Liver (tissue), 8 donors: Measurements from ENCODE around the gene SMIM45.

ENCODE experiments used
- DNase-seq: peaks from one replicate; pipeline ENCODE4 v3.0.0-alpha.2; 2017; ENCODE audit warnings: low spot score
- H3K27ac ChIP-seq, 2 donors: one replicate each; pipeline ENCODE4 v1.7.0; 2013; ENCODE audit warnings: inconsistent platforms in 2 of 2, low read length in 2 of 2, control low read depth in 1 of 2, low read depth in 1 of 2, mild to moderate bottlenecking in 1 of 2
- H3K27me3 ChIP-seq, 4 donors: one replicate each; pipeline versions ENCODE4 v1.6.1 to v1.7.0; 2013; ENCODE audit warnings: low read length in 3 of 4, inconsistent platforms in 1 of 4, mild to moderate bottlenecking in 1 of 4, moderate library complexity in 1 of 4; ENCODE audit not compliant: control insufficient read depth in 4 of 4, insufficient read depth in 4 of 4
- H3K36me3 ChIP-seq, 4 donors: one replicate each; pipeline versions ENCODE4 v1.6.1 to v1.7.0; 2013; ENCODE audit warnings: low read length in 3 of 4, mild to moderate bottlenecking in 3 of 4, low read depth in 1 of 4, moderate library complexity in 1 of 4; ENCODE audit not compliant: control insufficient read depth in 4 of 4, insufficient read depth in 3 of 4
- H3K4me1 ChIP-seq, 4 donors: one replicate each; pipeline versions ENCODE4 v1.6.1 to v1.7.0; 2013; ENCODE audit warnings: low read length in 3 of 4, mild to moderate bottlenecking in 3 of 4, moderate library complexity in 1 of 4; ENCODE audit not compliant: control insufficient read depth in 4 of 4, insufficient read depth in 4 of 4
- H3K4me3 ChIP-seq, 3 donors: one replicate each; pipeline versions ENCODE4 v1.6.1 to v1.7.0; 2013; ENCODE audit warnings: low read length in 3 of 3, control low read depth in 1 of 3, low read depth in 1 of 3, mild to moderate bottlenecking in 1 of 3
- H3K9ac ChIP-seq, 2 donors: one replicate each; pipeline ENCODE4 v1.7.0; 2013; ENCODE audit warnings: low read length in 2 of 2, mild to moderate bottlenecking in 2 of 2, moderate library complexity in 2 of 2, control low read depth in 1 of 2, low read depth in 1 of 2
- H3K9me3 ChIP-seq, 4 donors: one replicate each; pipeline versions ENCODE4 v1.6.1 to v1.7.0; 2013; ENCODE audit warnings: low read length in 3 of 4; ENCODE audit not compliant: control insufficient read depth in 4 of 4
- EGR1 ChIP-seq, 2 donors: IDR thresholded peaks; 2 replicates each; pipeline ENCODE4 v1.6.1; 2016 to 2018; ENCODE audit warnings: antibody characterized with exemption in 2 of 2, low read depth in 2 of 2
- FOXA1 ChIP-seq: IDR thresholded peaks from 2 replicates; pipeline ENCODE4 v1.6.1; 2016; ENCODE audit warnings: antibody characterized with exemption
- FOXA2 ChIP-seq: IDR thresholded peaks from 2 replicates; pipeline ENCODE4 v1.6.1; 2016; ENCODE audit warnings: antibody characterized with exemption
- GABPA ChIP-seq, 2 donors: IDR thresholded peaks in 1 of 2; conservative IDR thresholded peaks in 1 of 2; 2 replicates each; pipeline ENCODE4 v1.6.1; 2016; ENCODE audit warnings: antibody characterized with exemption in 2 of 2, mild to moderate bottlenecking in 1 of 2, moderate library complexity in 1 of 2
- HNF4A ChIP-seq, 2 donors: conservative IDR thresholded peaks; 2 replicates each; pipeline ENCODE4 v1.6.1; 2016; ENCODE audit warnings: antibody characterized with exemption in 2 of 2, mild to moderate bottlenecking in 2 of 2
- HNF4G ChIP-seq: IDR thresholded peaks from 2 replicates; pipeline ENCODE4 v1.6.1; 2016; ENCODE audit warnings: antibody characterized with exemption
- JUND ChIP-seq, 2 donors: IDR thresholded peaks; 2 replicates each; pipeline ENCODE4 v1.6.1; 2016; ENCODE audit warnings: antibody characterized with exemption in 2 of 2
- NR2F2 ChIP-seq: IDR thresholded peaks from 2 replicates; pipeline ENCODE4 v1.6.1; 2016; ENCODE audit warnings: antibody characterized with exemption
- RXRA ChIP-seq, 2 donors: IDR thresholded peaks; 2 replicates each; pipeline ENCODE4 v1.6.1; 2017 to 2018; ENCODE audit warnings: antibody characterized with exemption in 2 of 2, mild to moderate bottlenecking in 1 of 2
- SP1 ChIP-seq: IDR thresholded peaks from 2 replicates; pipeline ENCODE4 v1.6.1; 2018; ENCODE audit warnings: antibody characterized with exemption, mild to moderate bottlenecking
- TAF1 ChIP-seq: conservative IDR thresholded peaks from 2 replicates; pipeline ENCODE4 v1.6.1; 2016; ENCODE audit warnings: antibody characterized with exemption, mild to moderate bottlenecking
- YY1 ChIP-seq: IDR thresholded peaks from 2 replicates; pipeline ENCODE4 v1.6.1; 2016; ENCODE audit warnings: antibody characterized with exemption, mild to moderate bottlenecking
- WGBS: extraction: QIAGEN DNeasy Blood & Tissue Kit; methylation state at CpG from one replicate; pipeline ENCODE4 v1.1.7; 2013; 5-methylcytosine and 5-hydroxymethylcytosine counted together
- TF ChIP-seq, protein P1 (sequence below): IDR thresholded peaks from 2 replicates; pipeline ENCODE4 v1.6.1; 2016; ENCODE audit warnings: antibody characterized with exemption
- TF ChIP-seq, protein P2 (sequence below): IDR thresholded peaks from 2 replicates; pipeline ENCODE4 v1.6.1; 2016; ENCODE audit warnings: antibody characterized with exemption
- TF ChIP-seq, protein P3 (sequence below): fragments of 150-350 bp; IDR thresholded peaks from 2 replicates; pipeline ENCODE4 v1.5.1; 2017; ENCODE audit warnings: improper control_type of control experiment, low read depth, low read length; ENCODE audit not compliant: missing input control
- donor health status: healthy.
- donor health status: healthy.
- donor health status: healthy.
- donor health status: healthy.
- donor health status: healthy.

SMIM45 gene

DNA sequence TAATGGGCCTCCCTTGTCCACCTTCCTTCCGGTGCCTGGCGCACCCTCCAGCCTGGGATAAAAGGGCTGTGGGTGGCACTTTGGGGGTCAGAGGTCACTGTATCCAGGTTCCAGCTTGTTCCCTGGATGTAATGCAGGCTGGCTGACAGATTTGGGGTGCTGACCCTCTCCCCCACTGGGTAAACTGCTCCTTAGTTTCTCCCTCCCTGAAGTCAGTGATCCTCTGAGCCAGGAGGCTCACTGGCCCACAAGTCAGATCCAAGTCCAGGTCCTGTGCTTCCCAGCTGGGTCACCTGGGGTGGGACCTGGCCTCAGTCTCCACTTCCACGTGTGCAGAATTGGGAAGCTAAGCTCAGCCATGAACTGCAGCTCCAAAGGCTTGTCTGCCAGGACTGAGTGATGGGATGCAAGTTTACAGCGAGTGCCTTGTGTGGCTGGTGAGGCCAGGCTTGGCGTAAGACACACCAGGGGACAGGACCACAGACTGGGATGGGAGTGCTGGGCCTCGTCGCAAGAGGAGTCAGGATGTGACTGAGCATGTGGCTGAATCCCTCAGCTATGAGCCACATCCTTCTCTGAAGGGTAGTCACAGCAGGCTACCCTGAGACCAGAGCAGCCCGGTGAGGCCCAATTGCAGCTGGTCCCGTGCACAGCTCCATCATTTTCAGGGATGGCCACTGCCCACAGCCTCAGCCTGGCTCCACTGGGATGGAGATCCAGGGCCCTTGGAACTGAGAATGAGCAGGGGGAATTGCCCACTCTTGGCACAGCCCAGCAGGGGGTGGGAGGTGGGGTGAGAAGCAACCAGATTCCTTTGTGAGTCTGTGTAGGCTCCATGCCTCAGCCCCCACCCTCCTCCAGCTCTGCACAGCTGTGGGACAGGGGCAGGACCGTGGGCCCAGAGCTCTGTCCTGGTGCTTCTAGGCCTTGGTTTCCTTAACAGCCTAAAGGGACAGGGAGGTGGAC lies 44.2 kb upstream of the SMIM45 start:
- H3K9ac ChIP-seq: no peak overlapping the region
- 90% methylated on average over 10 of the region's 10 CpGs for WGBS
- peaks cover 6 to 13% (median 10%) of the 10 kb centered on the region in 4 donors for H3K4me1 ChIP-seq
- no peak overlapping the region for H3K4me3 ChIP-seq
- DNase-seq: no peak
- H3K36me3 ChIP-seq: peaks cover 12 to 24% (median 19%) of the 10 kb centered on the region in 4 donors
- no peaks in the 10 kb centered on the region for H3K9me3 ChIP-seq
- H3K27ac ChIP-seq: no peak overlapping the region
- TF ChIP-seq FOXA2 (no peak), HNF4G (no peak)
- H3K27me3 ChIP-seq: peaks cover 0 to 7% (median 0%) of the 10 kb centered on the region in 4 donors

DNA sequence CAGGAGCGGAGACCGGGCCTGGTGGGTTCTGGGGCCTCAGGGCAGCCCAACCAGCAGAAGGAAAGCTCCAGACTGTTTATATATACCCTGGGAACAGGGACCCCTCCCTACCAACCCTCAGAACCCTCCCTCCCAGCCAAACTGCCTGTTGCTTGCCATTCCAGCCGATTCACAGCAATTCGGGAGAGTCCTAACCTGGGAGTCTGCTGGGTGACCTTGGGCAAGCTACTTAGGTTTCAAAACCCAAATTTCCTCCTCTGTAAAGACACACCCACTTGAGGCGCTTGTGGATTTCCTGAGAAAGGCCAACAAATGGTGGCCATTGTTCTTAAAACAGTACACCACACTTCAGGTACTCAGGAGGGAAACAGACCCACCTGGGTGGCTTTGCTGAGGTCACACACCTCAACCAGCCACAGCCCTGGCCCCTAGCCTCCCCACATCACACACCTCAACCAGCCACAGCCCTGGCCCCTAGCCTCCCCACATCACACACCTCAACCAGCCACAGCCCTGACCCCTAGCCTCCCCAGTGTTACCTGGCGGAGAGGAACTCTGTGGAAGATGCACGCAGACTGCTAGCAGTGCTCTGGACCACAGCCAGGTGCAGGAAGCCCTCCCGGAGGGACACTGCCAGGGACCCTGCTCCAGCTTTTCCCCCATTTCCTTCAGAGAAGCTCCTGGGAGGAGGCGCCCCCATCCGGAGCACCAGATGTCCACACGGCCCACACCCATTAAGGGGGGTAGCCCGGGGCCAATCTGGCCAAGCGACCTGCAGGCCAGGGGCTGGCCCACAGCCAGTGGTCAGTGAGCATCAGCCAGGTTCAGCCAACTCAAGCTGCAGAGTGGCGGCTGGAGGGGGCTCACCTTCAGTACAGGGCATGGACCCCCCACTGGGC lies 43.3 kb upstream of the SMIM45 start:
- peaks cover 12 to 23% (median 18%) of the 10 kb centered on the region in 4 donors for H3K36me3 ChIP-seq
- peaks cover 0 to 7% (median 4%) of the 10 kb centered on the region in 4 donors for H3K27me3 ChIP-seq
- H3K4me3 ChIP-seq: no peak overlapping the region
- no peak overlapping the region for H3K9ac ChIP-seq
- no peak overlapping the region for H3K27ac ChIP-seq
- DNase-seq: no peak
- 49% methylated on average over 14 of the region's 14 CpGs for WGBS
- peaks cover 6 to 9% (median 7%) of the 10 kb centered on the region in 4 donors for H3K4me1 ChIP-seq
- no peaks in the 10 kb centered on the region for H3K9me3 ChIP-seq
- TF ChIP-seq EGR1 (IDR thresholded peaks at IDR 0.05; ENCODE audit: low read depth in 2 of 2) (no peak), GABPA (IDR thresholded peaks at IDR 0.05 in 1 of 2, conservative IDR thresholded peaks at IDR 0.05 in 1 of 2) (no peak), SP1 (no peak)

DNA sequence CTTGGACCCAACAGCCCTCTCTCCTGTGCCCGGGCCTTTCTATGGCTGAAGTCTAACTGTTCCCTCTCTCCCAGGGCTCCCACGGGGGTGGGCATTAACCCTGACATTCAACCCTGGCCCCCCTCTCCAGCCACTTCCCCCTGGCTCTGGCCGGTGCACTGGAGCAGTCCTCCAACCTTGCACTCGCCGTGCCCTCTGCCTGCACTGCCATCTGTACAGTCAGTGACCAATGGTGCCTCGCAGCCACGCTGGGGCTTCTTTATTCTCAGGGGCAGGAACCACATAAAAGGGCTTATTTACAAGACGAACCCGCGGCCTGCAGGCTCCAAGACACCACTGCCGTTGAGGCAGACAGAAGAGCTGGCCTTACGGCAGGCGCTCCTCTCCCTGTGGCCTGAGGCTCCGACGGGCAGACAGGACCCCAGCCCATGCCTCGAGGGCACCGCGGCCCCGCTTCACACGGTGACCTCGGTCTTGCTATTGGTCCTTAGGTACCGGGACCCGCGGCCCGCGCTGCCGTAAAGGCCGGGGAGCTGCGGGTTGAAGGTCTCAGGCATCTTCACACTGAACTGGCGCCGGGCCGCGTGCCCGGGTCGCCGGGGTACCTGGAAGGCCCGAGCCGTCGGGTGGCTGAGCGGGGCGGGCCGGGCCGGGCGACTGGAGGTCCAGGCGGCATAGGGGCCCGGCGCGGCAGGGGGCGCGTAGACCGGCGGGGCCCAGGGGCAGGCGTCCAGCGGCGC lies 42.5 kb upstream of the SMIM45 start:
- H3K9ac ChIP-seq: no peak overlapping the region
- peaks cover 0 to 7% (median 4%) of the 10 kb centered on the region in 4 donors for H3K27me3 ChIP-seq
- no peak for DNase-seq
- H3K4me3 ChIP-seq: peak overlapping the region in 1 of 3 donors; percentile 20
- 15% methylated on average over 55 of the region's 55 CpGs for WGBS
- TF ChIP-seq SP1: no peak
- TF ChIP-seq, protein P1, sequence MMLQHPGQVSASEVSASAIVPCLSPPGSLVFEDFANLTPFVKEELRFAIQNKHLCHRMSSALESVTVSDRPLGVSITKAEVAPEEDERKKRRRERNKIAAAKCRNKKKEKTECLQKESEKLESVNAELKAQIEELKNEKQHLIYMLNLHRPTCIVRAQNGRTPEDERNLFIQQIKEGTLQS: no peak
- TF ChIP-seq FOXA2: no peak
- TF ChIP-seq, protein P2, sequence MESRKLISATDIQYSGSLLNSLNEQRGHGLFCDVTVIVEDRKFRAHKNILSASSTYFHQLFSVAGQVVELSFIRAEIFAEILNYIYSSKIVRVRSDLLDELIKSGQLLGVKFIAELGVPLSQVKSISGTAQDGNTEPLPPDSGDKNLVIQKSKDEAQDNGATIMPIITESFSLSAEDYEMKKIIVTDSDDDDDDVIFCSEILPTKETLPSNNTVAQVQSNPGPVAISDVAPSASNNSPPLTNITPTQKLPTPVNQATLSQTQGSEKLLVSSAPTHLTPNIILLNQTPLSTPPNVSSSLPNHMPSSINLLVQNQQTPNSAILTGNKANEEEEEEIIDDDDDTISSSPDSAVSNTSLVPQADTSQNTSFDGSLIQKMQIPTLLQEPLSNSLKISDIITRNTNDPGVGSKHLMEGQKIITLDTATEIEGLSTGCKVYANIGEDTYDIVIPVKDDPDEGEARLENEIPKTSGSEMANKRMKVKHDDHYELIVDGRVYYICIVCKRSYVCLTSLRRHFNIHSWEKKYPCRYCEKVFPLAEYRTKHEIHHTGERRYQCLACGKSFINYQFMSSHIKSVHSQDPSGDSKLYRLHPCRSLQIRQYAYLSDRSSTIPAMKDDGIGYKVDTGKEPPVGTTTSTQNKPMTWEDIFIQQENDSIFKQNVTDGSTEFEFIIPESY: no peak
- no peak for TF ChIP-seq GABPA (IDR thresholded peaks at IDR 0.05 in 1 of 2, conservative IDR thresholded peaks at IDR 0.05 in 1 of 2)
- TF ChIP-seq, protein P3, sequence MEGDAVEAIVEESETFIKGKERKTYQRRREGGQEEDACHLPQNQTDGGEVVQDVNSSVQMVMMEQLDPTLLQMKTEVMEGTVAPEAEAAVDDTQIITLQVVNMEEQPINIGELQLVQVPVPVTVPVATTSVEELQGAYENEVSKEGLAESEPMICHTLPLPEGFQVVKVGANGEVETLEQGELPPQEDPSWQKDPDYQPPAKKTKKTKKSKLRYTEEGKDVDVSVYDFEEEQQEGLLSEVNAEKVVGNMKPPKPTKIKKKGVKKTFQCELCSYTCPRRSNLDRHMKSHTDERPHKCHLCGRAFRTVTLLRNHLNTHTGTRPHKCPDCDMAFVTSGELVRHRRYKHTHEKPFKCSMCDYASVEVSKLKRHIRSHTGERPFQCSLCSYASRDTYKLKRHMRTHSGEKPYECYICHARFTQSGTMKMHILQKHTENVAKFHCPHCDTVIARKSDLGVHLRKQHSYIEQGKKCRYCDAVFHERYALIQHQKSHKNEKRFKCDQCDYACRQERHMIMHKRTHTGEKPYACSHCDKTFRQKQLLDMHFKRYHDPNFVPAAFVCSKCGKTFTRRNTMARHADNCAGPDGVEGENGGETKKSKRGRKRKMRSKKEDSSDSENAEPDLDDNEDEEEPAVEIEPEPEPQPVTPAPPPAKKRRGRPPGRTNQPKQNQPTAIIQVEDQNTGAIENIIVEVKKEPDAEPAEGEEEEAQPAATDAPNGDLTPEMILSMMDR: no peak
- no peak for TF ChIP-seq JUND (IDR thresholded peaks at IDR 0.05)
- TF ChIP-seq NR2F2: no peak
- no peak for TF ChIP-seq YY1
- TF ChIP-seq HNF4A (conservative IDR thresholded peaks at IDR 0.05): no peak
- no peak for TF ChIP-seq FOXA1
- no peak for TF ChIP-seq RXRA (IDR thresholded peaks at IDR 0.05)
- TF ChIP-seq EGR1 (IDR thresholded peaks at IDR 0.05; ENCODE audit: low read depth in 2 of 2): no peak
- no peak for TF ChIP-seq TAF1
- peaks cover 8 to 15% (median 12%) of the 10 kb centered on the region in 4 donors for H3K36me3 ChIP-seq
- H3K4me1 ChIP-seq: peaks cover 6 to 13% (median 8%) of the 10 kb centered on the region in 4 donors
- H3K27ac ChIP-seq: no peak overlapping the region
- no peaks in the 10 kb centered on the region for H3K9me3 ChIP-seq
